ENCODE results near the gene KRTAP26-1. TPM values are rescaled to one million over a fixed set of nuclear protein-coding genes. Genes with fewer than 3 reads are reported as not detected.

KRTAP26-1 gene
- total RNA-seq, 2 donors from 2014 or later = not detected

DNA sequence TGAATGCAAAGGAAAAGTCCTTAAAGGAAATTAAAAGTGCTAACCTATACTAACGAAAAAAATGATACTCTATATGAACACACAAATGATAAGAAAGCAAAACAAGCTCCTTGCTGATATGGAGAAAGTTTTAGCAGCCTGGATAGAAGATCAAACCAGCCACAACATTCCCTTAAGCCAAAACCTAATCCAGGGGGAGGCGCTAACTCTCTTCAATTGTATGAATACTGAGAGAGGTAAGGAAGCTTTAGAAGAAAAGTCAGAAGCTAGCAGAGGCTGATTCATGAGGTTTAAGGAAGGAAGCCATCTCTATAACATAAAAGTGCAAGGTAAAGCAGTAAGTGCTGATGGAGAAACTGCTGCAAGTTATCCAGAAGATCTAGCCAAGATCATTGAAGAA is 24.9 kb upstream of the KRTAP26-1 start:
- Mint-ChIP-seq H3K9me3 (no peaks in the 10 kb centered on the region), H3K27me3 (ENCODE audit: insufficient read depth) (no peaks in the 10 kb centered on the region), H3K27ac (no peak overlapping the region), H3K36me3 (ENCODE audit: low read depth) (no peaks in the 10 kb centered on the region), H3K4me3 (no peak overlapping the region), H3K4me1 (peaks cover 6% of the 10 kb centered on the region)
- Histone ChIP-seq H3K9ac (ENCODE audit: extremely low read depth, low read length, poor library complexity, severe bottlenecking) (no peak overlapping the region), H3K36me3 (ENCODE audit: control insufficient read depth, insufficient read depth, low read length) (no peaks in the 10 kb centered on the region), H3K27ac (ENCODE audit: low read depth, low read length) (no peak overlapping the region), H3K4me1 (ENCODE audit: control insufficient read depth, insufficient read depth, low read length) (peaks cover 4% of the 10 kb centered on the region), H3K27me3 (ENCODE audit: control insufficient read depth, insufficient read depth, low read length, poor library complexity, severe bottlenecking) (no peaks in the 10 kb centered on the region), H3K4me3 (ENCODE audit: low read length) (no peak overlapping the region), H3K9me3 (ENCODE audit: control insufficient read depth, low read length) (peaks cover 12% of the 10 kb centered on the region)
- DNase-seq = no peak
- TF ChIP-seq, protein P1, sequence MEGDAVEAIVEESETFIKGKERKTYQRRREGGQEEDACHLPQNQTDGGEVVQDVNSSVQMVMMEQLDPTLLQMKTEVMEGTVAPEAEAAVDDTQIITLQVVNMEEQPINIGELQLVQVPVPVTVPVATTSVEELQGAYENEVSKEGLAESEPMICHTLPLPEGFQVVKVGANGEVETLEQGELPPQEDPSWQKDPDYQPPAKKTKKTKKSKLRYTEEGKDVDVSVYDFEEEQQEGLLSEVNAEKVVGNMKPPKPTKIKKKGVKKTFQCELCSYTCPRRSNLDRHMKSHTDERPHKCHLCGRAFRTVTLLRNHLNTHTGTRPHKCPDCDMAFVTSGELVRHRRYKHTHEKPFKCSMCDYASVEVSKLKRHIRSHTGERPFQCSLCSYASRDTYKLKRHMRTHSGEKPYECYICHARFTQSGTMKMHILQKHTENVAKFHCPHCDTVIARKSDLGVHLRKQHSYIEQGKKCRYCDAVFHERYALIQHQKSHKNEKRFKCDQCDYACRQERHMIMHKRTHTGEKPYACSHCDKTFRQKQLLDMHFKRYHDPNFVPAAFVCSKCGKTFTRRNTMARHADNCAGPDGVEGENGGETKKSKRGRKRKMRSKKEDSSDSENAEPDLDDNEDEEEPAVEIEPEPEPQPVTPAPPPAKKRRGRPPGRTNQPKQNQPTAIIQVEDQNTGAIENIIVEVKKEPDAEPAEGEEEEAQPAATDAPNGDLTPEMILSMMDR (conservative IDR thresholded peaks at IDR 0.05) = peak; percentile 54
- WGBS, 2 experiments (ENCODE audit: insufficient coverage in 1 of 2, insufficient read length in 1 of 2) = 86% methylated on average over 1 of the region's 2 CpGs; no CpG with 5 or more reads in 1 of the 2 experiments

DNA sequence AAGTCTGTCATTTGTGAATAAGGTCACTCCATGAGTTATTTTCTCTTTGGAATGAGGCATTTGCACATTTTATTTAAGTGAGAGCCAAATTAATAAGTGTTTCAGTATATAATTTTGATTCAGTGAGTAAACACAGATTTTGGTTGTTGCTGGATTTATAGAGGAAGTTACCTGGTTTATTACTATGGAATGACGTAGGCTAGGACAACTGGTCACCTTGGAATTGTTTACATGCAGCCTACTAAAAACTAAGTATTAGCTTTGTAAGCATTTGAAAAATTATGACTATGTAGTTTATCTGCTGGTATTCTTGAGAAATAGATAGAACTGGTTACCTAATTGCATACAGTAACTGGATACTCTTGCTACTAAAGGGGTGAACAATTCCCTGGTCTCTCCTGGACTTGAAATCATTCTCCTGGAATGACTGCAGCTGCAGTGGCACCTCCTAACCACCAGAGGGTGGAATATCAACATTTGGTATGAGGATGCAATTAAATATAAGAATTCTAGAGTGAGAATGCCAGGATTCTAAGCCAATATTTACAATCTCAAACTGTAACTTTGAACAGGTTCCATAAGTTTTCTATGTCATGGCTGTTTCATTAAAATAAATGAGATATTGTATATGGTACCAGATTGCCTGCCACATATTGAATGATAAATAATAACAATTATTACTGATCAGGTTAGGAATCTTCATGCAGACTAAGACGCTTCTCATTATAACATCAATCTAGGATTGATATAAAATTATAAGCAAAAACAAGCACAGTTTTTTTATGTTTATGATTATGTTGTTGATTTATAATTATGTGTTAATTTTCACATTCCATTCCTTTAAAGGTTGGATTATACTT is 20.8 kb upstream of the KRTAP26-1 start:
- Histone ChIP-seq H3K27me3 (ENCODE audit: control insufficient read depth, insufficient read depth, low read length, poor library complexity, severe bottlenecking) (no peaks in the 10 kb centered on the region), H3K9ac (ENCODE audit: extremely low read depth, low read length, poor library complexity, severe bottlenecking) (no peak overlapping the region), H3K9me3 (ENCODE audit: control insufficient read depth, low read length) (peaks cover 10% of the 10 kb centered on the region), H3K36me3 (ENCODE audit: control insufficient read depth, insufficient read depth, low read length) (no peaks in the 10 kb centered on the region), H3K4me3 (ENCODE audit: low read length) (no peak overlapping the region), H3K4me1 (ENCODE audit: control insufficient read depth, insufficient read depth, low read length) (no peaks in the 10 kb centered on the region), H3K27ac (ENCODE audit: low read depth, low read length) (no peak overlapping the region)
- 100% methylated on average over 1 of the region's 2 CpGs for WGBS, 2 experiments (ENCODE audit: insufficient coverage in 1 of 2, insufficient read length in 1 of 2)
- peak; percentile 81 for DNase-seq
- H3K36me3 Mint-ChIP-seq (ENCODE audit: low read depth) = no peaks in the 10 kb centered on the region
- no peaks in the 10 kb centered on the region for H3K4me1 Mint-ChIP-seq
- no peak overlapping the region for H3K27ac Mint-ChIP-seq
- no peaks in the 10 kb centered on the region for H3K9me3 Mint-ChIP-seq
- no peak overlapping the region for H3K4me3 Mint-ChIP-seq
- no peaks in the 10 kb centered on the region for H3K27me3 Mint-ChIP-seq (ENCODE audit: insufficient read depth)
- TF ChIP-seq, protein P1 (conservative IDR thresholded peaks at IDR 0.05) = peak; percentile 97

DNA sequence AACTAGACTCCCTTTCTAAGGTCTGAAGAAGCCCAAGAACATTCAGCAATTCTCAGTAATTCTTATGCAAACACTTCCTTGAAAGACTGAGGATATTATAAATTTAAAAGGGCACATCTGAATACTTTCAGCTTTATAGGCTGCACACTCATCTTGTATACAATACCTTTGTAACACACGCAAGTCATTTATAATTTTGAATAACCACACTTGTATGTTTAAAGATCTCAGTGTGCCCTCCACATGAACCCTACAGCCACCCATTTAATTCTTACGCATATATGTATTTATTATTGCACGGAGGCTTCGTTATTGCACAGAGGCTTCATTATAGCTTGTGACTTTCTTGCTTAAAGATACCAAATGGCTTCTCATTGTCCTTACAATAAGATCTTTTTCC is 18.6 kb upstream of the KRTAP26-1 start:
- no peak for DNase-seq
- Histone ChIP-seq H3K4me3 (ENCODE audit: low read length) (no peak overlapping the region), H3K27ac (ENCODE audit: low read depth, low read length) (no peak overlapping the region), H3K36me3 (ENCODE audit: control insufficient read depth, insufficient read depth, low read length) (no peaks in the 10 kb centered on the region), H3K9me3 (ENCODE audit: control insufficient read depth, low read length) (no peaks in the 10 kb centered on the region), H3K4me1 (ENCODE audit: control insufficient read depth, insufficient read depth, low read length) (no peaks in the 10 kb centered on the region), H3K27me3 (ENCODE audit: control insufficient read depth, insufficient read depth, low read length, poor library complexity, severe bottlenecking) (no peaks in the 10 kb centered on the region), H3K9ac (ENCODE audit: extremely low read depth, low read length, poor library complexity, severe bottlenecking) (no peak overlapping the region)
- no peaks in the 10 kb centered on the region for H3K4me1 Mint-ChIP-seq
- no peak overlapping the region for H3K27ac Mint-ChIP-seq
- no peaks in the 10 kb centered on the region for H3K36me3 Mint-ChIP-seq (ENCODE audit: low read depth)
- WGBS, 2 experiments (ENCODE audit: insufficient coverage in 1 of 2, insufficient read length in 1 of 2) = 98 to 100% methylated on average over 4 of the region's 4 CpGs
- no peaks in the 10 kb centered on the region for H3K9me3 Mint-ChIP-seq
- no peak overlapping the region for H3K4me3 Mint-ChIP-seq
- H3K27me3 Mint-ChIP-seq (ENCODE audit: insufficient read depth) = no peaks in the 10 kb centered on the region
- TF ChIP-seq, protein P1 (conservative IDR thresholded peaks at IDR 0.05) = no peak
